SH-SY5Y (cell line): ENCODE results near the gene CRMP1.

Experiments
- GATA2 ChIP-seq: IDR thresholded peaks from 2 replicates; pipeline ENCODE4 v1.6.1; 2011; ENCODE audit warnings: mild to moderate bottlenecking, low read depth, low read length
- GATA3 ChIP-seq: IDR thresholded peaks from 2 replicates; pipeline ENCODE4 v1.6.1; 2011; ENCODE audit warnings: low read depth, mild to moderate bottlenecking, low read length, moderate library complexity

The CRMP1 gene

DNA sequence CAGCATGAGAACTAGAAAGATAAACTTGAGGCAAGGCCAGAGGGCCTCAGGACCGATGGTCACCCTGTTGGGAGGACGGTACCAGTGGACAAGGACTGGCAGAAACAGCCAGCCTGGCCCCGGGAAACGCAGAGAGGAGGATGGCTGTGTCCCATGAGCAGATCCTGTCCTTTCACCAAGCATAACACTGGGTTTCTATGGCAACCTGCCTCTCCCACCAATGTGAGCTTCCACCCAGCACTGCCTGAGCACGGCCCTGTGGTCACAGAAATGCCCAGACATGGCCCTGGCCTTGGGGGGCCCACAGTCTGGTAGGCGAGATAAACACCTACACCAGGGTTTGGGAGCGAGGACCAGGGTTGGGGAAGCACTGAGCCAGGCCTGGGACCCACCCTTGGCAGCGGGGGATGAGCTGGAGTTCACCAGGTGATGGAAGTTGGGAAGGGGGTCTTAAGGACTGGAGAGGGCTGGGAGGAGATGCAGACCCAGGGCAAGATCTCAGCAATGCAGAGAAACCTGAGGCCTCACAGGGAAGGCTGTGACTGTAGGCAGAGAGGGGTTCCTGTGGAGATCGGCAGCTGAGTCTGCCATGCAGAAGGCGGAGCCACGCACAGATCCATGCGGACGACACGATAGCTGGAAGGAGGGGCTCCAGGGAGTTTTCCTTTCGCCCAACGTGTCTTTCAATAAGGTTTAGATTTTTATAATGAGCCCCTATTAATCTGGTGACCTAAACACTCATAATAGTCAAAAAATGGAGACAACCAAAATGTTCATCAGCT is 32.7 kb upstream of the CRMP1 start:
- no peak for TF ChIP-seq GATA2
- TF ChIP-seq GATA3 = no peak

DNA sequence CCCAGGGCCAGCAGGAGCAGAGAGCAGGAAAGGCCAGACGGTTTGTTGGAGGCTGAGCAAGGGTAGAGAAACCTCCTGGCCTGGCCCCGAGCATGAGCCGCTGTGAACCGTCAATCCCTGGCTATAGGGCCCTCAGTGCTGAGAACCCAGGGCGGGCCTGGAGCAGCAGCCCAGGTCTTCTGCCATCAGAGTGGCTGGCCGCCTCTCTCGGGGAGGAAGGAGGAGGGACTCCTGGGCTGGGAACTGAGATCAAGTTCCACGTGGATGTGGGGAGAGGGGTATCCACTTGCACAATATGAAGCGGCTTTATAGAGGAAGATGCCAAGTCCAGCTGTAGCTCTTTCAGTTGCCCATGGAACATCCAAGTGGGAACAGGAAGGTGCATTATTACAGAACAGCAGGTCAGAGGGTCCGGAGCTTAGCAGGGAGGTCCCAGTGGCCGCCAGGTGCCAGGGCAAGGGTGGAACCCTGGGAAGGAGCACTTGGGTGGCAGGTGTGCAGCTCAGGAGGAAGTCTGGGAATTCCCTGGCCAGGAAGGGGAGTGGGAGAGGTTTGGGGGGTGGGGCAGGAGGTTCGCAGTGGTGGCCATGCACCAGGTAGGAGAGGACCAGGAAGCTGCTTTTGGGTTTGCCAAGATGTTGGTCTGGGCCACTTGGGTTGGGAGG is 31.7 kb upstream of the CRMP1 start:
- TF ChIP-seq GATA2 (no peak), GATA3 (no peak)

DNA sequence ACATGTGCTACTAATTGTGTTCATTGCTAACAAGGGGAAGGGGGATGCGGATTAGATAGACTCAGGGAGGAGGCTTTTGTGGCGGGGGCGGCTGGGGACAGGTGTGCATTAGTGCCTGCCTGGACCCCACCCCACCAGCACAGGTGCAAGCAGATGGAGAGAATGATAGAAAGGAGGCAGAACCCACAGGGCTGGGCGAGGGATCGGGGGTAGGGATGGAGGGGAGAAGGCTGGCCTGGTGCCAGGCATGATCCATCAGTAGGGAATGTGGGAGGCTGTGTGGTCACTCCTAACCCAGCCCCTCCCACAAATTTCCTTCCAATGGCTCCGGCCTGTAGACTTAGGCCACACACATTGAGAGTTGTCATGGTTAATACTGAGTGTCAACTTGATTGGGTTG is 30.5 kb upstream of the CRMP1 start:
- TF ChIP-seq GATA2 (no peak), GATA3 (no peak)

DNA sequence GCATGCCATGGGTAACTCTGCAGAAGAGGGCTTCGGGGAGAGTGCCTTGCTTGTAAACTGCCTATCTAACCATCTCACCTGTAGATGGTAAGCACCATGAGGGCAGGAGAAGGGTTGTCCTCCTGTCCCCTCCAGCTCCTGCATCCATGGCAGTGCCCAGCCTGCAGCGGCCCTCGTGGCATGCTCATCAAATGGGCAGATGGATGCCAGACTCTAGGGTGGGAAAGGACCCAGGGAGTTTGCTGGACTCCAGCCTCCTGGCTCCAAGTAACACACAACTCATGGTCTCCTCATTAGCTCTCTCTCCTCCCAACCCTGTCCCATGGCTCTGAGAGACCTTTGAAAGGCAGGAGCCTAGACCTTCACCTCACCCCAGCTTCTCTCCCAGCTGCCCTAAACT is 29.7 kb upstream of the CRMP1 start:
- no peak for TF ChIP-seq GATA2
- no peak for TF ChIP-seq GATA3

DNA sequence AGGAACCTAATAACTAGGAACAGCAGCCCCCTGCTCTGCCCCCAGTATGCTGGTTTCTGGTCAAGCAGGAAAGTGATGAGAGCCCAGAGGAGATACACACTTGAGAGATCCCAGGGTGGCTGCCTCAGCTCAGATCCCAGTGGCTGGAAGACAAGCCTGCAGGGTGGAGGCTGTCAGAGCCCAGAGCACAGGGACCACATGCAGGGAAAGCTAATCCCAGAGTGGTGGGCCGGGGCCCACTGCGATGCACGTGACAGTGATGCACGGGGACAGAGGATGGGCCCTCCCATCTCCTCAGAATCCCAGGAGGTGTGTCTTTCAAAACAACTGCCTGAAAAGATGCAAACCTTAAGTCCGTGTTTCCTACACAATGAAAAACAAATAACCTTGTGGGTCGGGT is 29.1 kb upstream of the CRMP1 start:
- TF ChIP-seq GATA2 (no peak), GATA3 (no peak)

DNA sequence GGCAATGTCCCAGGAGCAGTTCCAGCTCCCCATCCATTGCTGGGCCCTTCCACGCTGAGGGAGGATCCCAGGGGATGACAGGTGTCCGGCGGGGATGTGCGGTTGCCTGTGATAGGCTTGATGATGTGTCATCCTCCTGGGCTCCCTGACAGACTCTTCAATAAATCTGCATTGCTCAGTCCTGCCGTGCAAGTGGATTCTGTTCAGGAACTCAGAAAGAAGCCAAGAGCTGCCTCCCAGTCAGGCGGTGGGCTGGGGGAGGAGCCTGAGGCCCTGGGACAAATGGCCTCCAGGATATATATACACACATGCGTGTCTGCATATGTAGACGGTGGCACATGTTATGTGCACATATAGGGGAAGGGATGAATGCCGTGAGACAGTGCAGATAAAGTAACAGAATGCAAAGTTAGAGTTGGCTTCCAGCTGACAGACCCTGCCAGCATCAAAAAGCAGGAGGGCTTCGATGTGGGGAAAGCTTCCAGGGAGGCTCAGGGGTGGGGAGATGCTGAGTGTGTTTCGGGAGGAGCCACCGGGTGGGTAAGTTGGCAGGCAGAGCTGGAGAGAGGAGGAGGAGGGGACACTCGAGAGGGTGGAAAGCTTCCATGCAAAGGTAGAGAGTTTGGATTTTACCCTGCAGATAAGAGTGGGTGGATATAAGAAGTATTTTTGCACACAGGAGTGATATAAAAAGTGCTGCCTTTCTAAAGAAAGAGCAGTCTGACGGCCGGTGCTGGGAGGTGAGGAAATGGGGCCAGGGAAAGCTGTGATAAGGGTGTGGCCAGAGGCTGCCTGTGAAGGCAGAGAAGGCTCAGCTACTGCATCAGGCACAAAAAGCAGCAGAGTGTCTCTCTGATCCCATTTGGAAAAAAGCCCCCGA is 28.5 kb upstream of the CRMP1 start:
- TF ChIP-seq GATA2 (no peak), GATA3 (no peak)

DNA sequence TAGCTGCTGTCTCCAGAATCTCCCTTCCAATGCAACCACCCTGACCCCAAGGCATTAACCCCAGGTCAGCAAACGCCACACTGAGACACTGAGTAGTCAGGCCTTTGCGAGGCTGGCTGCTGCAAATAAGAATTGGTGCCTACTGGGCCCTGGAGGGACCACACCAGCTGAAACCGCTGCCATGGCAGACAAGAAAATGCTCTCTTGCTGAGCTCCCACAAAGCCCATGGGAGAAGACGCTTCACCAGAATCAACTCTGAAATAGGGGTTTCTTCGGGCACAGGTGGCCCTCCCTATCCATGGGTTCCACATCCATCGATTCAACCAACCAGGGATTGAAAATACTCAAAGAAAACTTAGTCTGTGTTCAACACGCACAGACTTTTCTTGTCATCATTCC is 26.7 kb upstream of the CRMP1 start:
- TF ChIP-seq GATA2 = no peak
- no peak for TF ChIP-seq GATA3

DNA sequence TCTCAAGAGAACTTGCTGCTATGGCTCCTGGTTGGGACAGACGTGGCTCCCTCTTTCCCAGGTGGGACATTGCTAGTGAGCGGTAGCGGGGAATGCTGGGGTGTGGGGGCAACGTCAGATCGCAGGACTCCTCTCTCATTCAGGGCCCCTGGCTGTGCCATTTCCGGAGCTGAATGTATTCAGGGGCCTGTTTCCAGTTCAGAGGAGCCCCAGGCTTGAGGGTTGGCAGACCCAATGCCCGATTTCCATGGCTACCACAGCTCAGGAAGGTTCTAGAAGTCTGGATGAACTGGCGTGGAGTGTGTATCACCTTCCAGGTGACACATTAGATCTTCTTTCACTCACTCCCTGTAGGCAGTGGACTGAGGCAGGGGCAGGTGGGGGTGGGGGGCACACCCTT is 26.2 kb upstream of the CRMP1 start:
- TF ChIP-seq GATA2 = no peak
- no peak for TF ChIP-seq GATA3

DNA sequence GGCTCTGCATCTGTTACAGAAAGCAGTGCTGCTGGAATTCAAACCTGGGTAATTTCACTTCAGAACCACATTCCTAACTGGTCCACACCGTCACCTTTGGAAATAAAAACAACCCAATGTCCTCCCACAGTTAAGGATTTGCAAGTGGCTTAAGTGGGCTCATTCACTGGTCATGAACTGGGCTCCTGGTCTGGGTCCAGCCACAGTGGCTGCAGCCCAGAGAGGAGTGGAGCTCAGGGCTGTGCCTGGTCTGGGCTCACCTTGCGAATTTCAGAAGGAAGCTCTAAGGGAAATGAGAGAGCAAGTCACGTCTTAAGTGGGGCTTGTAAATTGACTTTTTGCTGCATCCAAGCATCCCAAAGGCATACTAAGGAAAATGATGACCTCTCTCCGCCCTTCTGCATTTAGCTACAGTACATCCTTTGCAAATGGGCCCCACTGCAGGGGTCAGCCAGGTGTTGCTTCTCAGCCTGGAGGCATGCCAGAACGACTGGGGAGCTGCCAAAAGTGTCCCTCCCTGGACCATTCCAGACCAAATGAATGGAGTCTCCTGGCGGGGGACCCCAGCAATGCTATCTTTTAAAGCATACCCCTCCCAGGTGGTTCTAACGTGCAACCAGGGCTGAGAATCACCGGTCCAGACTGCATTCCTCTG is 25.6 kb upstream of the CRMP1 start:
- TF ChIP-seq GATA2 = no peak
- no peak for TF ChIP-seq GATA3

DNA sequence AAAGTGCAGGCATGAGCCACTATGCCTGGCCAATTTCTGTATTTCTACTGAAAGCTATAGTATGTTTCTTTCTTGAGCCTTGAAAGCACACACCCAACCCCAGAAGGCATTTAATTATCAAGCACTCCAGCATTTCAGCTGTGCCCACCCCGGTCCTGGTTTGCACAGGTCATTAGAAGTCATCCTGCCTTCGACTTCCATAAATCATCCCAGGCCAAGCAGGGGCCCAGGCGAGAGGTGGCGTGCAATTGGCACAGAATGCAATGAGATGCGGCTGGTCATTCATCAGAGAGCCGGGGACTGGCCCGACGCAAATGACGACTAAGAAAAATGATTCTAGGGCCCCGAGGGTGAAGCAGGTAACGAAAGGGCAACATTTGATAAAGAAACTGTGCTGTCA is 24.8 kb upstream of the CRMP1 start:
- TF ChIP-seq GATA2 = no peak
- no peak for TF ChIP-seq GATA3

DNA sequence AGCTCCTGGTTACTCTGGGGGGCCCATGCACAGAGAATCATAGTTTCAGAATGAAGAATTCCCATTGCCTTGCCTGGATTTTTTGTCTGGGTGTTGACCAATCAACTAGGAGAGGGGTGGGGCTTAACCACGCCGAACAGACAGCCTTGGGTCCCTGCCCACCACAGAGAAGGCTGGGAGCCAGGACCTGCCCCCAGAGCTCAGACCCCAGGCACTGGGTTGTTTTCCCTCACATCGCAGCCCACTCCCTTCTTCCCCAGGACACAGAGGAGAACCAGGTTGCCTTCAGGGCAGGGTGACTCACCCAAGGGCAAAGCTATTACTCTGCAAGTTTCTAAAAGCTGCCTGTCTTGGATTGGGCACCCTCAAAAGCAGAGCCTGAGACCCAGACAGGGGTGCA is 23.3 kb upstream of the CRMP1 start:
- no peak for TF ChIP-seq GATA3
- TF ChIP-seq GATA2 = no peak

DNA sequence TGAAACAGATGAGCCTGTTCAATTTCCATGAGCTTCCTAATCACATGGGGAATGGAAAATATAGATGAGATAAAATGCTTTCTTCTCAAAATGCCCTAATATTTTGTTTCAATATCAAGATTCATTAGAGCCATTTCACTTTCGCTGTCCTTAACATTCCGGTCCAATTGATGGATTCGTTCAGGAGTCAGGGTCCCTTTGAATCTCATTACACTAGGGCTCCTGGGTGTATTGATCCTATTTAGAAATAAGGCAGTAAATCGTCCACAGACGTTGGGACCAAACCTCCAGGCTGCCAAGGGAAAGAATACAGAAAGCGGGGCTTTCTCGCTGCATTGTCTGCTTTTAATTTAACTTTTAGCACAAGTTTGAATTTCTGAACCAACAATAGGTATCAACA is 20.6 kb upstream of the CRMP1 start:
- TF ChIP-seq GATA3 (no peak), GATA2 (no peak)

DNA sequence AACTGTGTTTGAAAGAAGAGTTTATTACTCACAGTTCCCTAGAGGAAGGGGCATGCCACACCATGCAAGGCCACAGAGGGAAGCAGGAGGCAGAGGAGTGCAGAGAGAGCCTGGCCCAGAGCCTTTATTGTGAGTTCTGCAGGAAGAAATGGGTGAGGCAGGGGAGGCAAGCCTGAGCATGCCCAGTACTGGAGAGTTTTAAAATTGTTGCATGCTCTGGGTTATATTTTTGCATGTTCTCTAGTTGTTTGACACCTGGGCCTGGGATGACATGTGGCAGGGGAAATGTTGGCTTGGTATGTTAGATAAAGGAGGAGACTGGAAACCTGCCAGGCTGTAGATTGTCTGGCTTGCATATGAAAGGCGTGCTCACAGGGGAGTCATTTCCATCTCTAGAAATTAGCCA is 19.7 kb upstream of the CRMP1 start:
- TF ChIP-seq GATA3 = no peak
- peak; percentile 23 for TF ChIP-seq GATA2

DNA sequence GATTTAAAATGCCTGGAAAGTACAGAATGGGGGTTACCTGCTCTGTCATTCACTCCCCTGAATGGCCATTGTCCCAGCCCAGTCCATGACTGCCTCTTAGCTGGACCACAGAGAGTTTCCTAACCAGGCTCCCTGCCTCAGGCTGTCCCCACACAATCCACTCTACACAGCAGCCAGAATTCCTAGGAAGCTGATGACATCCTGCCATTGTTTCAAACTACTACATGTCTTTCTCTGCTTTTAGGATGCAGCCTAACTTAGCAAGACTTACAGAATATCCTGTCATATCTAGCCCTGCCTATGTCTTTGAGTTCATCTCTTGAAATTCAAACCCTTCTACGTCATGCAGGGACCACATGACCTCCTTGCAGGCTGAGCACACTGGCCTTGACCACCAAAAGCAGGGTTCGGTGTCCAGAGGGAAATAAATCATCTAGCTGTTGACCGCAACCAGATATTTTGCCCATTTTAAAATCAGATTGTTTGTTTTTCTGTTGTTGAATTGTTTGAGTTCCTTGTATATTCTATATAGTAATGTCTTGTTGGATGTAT is 16.1 kb upstream of the CRMP1 start:
- no peak for TF ChIP-seq GATA2
- TF ChIP-seq GATA3 = no peak

DNA sequence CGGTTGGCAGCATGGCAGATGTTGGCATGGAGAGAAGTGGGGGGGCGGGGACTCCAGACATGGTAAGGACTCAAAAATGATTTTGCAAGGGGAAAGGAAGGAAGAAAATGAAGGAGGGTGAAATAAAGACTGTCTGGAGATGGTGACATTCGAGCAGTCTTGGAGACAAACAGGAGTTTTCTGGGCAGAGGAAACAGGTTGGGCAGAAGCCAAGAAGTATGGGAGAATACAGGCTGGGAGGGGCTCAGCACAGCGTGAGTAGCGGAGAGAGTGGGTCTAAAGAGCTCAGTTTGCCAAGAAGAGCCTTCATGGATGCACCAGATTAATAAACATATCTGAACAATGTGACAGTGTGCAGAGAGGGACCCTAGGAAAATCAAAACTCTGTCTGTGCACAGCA is 13.3 kb upstream of the CRMP1 start:
- TF ChIP-seq GATA2 (no peak), GATA3 (no peak)
